Transverse colon (tissue), 4 donors: ENCODE measurements around the gene SPARCL1.

Experiments
- CTCF ChIP-seq, 5 experiments: fragments of 200-600 bp in 3 of 5; fragments of 450-650 bp in 2 of 5; sonication (generic) in 3 of 5; IDR thresholded peaks; 1 replicate in 2 of 5; 2 replicates in 3 of 5; pipeline ENCODE4 v1.5.1; 2016 to 2017; ENCODE audit warnings: antibody characterized with exemption in 5 of 5, inconsistent platforms in 3 of 5, mild to moderate bottlenecking in 2 of 5, moderate library complexity in 1 of 5
- EP300 ChIP-seq: sonication (generic); formaldehyde crosslinking; IDR thresholded peaks from one replicate; pipeline ENCODE4 v1.6.1; 2017; ENCODE audit warnings: antibody characterized with exemption, low read depth
- POLR2A ChIP-seq: fragments of 450-650 bp; IDR thresholded peaks from one replicate; pipeline ENCODE4 v1.6.1; 2016; ENCODE audit warnings: antibody characterized with exemption, mild to moderate bottlenecking, moderate library complexity
- POLR2AphosphoS5 ChIP-seq, 3 donors: sonication (generic); formaldehyde crosslinking; IDR thresholded peaks; one replicate each; pipeline ENCODE4 v1.6.1; 2016; ENCODE audit warnings: antibody characterized with exemption in 3 of 3

- TF ChIP-seq CTCF (IDR thresholded peaks at IDR 0.05) (no peak), POLR2A (no peak), EP300 (no peak), POLR2AphosphoS5 (IDR thresholded peaks at IDR 0.05) (no peak)
These were observed 24.0 kb upstream of the SPARCL1 start for GRCh38 chr4:87553182-87553581.
